Pancreas (tissue), 10 donors: ENCODE results near the gene KRT15. TPM values are rescaled to one million over a fixed set of nuclear protein-coding genes. Genes with fewer than 3 reads are reported as not detected.

Experiments
- ATAC-seq, 4 donors: fragments of 200-7000 bp; cut with Tn5 transposase; one replicate each; pipeline versions ENCODE4 v1.8.0 to v1.9.1; 2020; ENCODE audit warnings: mild to moderate bottlenecking in 4 of 4, moderate library complexity in 4 of 4
- DNase-seq, 6 donors: peaks; one replicate each; pipeline ENCODE4 v3.0.0-alpha.2; 2020
- FAIRE-seq: peaks from 2 replicates; lab custom pipeline; 2012; peaks lifted over from hg19 to GRCh38; lab: Jason Lieb, UNC
- H3K27ac ChIP-seq, 4 donors: fragments of 200-600 bp; sonication (generic); 1 replicate in 3 of 4; 2 replicates in 1 of 4; pipeline versions ENCODE4 v1.5.0 to v1.8.0; 2020
- H3K27me3 ChIP-seq, 4 donors: fragments of 200-600 bp; one replicate each; pipeline ENCODE4 v1.8.0; 2021
- H3K36me3 ChIP-seq, 3 donors: fragments of 200-600 bp; sonication (generic) in 1 of 3; one replicate each; pipeline versions ENCODE4 v1.5.0 to v1.8.0; 2020 to 2021
- H3K4me1 ChIP-seq, 3 donors: fragments of 200-600 bp; one replicate each; pipeline ENCODE4 v1.8.0; 2021
- H3K4me3 ChIP-seq, 4 donors: fragments of 200-600 bp; sonication (generic) in 2 of 4; one replicate each; pipeline versions ENCODE4 v1.5.0 to v1.8.0; 2020 to 2021
- H3K9me3 ChIP-seq, 4 donors: fragments of 200-600 bp; one replicate each; pipeline ENCODE4 v1.8.0; 2021
- WGBS, 2 donors: extraction: QIAGEN DNeasy Blood & Tissue Kit; methylation state at CpG; one replicate each; pipeline ENCODE4 v1.1.7; 2013; 5-methylcytosine and 5-hydroxymethylcytosine counted together
- intact Hi-C, 3 donors: fragments of 100-400 bp; cut with DNase I; formaldehyde crosslinking; loops; one replicate each; pipeline versions ENCODE4 v1.11.1 to v1.14.2; 2022
- polyA plus RNA-seq, 2 donors: library from polyadenylated mRNA; stranded (reverse); fragments of 200-250 nt; gene quantifications; one replicate each; pipeline ENCODE4 v1.2.3, GENCODE V29; 2013
- total RNA-seq, 6 donors: library from RNA; stranded (reverse); fragmentation: NEBNext Ultra II Directional in 4 of 6; extraction: Animal tissue kit (Norgen Biotek cat#: 25700) in 4 of 6; gene quantifications; one replicate each; pipeline versions ENCODE4 v1.2.1 to v1.2.4, GENCODE V29; 2021 to 2023
- TF ChIP-seq, protein P1 (sequence below), 4 donors: fragments of 200-600 bp; sonication (generic) in 3 of 4; IDR thresholded peaks; one replicate each; pipeline versions ENCODE4 v1.5.0 to v1.8.0; 2021; ENCODE audit warnings: antibody characterized with exemption in 4 of 4
- donor health status: healthy with polysubstance abuse.
- donor health status: DM: no; HTN: no; CAD: no; lungs with moderate emphysema.
- donor health status: DM: no; HTN: no; CAD: no.
- donor health status: control.
- donor health status: control.
- donor health status: Bipolar disorder and iron deficiency.
- donor health status: DM: yes; HTN: yes; CAD: no.
- donor health status: DM: no; HTN: no; CAD: no.
- donor health status: DM: no; HTN: no; CAD: no.
- donor health status: DM: yes; HTN: yes; CAD: no.

KRT15 gene
- total and polyA plus RNA-seq, 8 donors: 0.20 to 1.4 (median 0.78) TPM

DNA sequence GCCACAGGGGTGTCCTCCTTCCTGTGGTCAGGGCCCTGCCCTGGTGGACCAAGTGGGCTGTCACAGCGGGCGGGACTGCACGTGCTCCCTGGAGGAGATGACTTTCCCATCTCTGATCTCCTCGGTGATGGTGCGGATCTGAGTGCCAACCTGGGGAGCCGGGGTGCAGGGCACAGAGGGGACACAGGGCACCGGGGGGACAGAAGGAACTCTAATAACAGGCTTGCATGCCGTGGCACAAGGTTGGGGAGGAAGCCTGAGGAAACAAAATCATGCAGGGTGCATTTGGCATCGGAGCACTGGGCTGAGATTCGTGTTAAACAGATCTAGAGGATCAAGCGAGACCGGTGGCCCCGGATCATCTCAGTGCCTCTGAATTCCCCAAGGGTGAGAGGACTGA is 32.4 kb downstream of the KRT15 start:
- Histone ChIP-seq H3K4me3 (no peak overlapping the region), H3K9me3 (no peaks in the 10 kb centered on the region), H3K27ac (no peak overlapping the region), H3K36me3 (no peaks in the 10 kb centered on the region), H3K27me3 (no peaks in the 10 kb centered on the region), H3K4me1 (no peaks in the 10 kb centered on the region)
- TF ChIP-seq, protein P1, sequence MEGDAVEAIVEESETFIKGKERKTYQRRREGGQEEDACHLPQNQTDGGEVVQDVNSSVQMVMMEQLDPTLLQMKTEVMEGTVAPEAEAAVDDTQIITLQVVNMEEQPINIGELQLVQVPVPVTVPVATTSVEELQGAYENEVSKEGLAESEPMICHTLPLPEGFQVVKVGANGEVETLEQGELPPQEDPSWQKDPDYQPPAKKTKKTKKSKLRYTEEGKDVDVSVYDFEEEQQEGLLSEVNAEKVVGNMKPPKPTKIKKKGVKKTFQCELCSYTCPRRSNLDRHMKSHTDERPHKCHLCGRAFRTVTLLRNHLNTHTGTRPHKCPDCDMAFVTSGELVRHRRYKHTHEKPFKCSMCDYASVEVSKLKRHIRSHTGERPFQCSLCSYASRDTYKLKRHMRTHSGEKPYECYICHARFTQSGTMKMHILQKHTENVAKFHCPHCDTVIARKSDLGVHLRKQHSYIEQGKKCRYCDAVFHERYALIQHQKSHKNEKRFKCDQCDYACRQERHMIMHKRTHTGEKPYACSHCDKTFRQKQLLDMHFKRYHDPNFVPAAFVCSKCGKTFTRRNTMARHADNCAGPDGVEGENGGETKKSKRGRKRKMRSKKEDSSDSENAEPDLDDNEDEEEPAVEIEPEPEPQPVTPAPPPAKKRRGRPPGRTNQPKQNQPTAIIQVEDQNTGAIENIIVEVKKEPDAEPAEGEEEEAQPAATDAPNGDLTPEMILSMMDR (IDR thresholded peaks at IDR 0.05): no peak
- intact Hi-C loops: no loop called here
- no peak for ATAC-seq
- DNase-seq: no peak
- 73 to 82% methylated on average over 13 of the region's 13 CpGs for WGBS, 2 donors
- FAIRE-seq: no peak

GRCh38 chr17:41484920-41485904 is 33.5 kb downstream of the KRT15 start:
- Histone ChIP-seq H3K36me3 (no peaks in the 10 kb centered on the region), H3K27me3 (no peaks in the 10 kb centered on the region), H3K27ac (no peak overlapping the region), H3K9me3 (no peaks in the 10 kb centered on the region), H3K4me1 (no peaks in the 10 kb centered on the region), H3K4me3 (no peak overlapping the region)
- FAIRE-seq: no peak
- DNase-seq: peak in 1 of 6 donors; percentile 26
- intact Hi-C loops: no loop called here
- TF ChIP-seq, protein P1 (IDR thresholded peaks at IDR 0.05): no peak
- 64 to 71% methylated on average over 8 of the region's 8 CpGs for WGBS, 2 donors
- ATAC-seq: no peak

DNA sequence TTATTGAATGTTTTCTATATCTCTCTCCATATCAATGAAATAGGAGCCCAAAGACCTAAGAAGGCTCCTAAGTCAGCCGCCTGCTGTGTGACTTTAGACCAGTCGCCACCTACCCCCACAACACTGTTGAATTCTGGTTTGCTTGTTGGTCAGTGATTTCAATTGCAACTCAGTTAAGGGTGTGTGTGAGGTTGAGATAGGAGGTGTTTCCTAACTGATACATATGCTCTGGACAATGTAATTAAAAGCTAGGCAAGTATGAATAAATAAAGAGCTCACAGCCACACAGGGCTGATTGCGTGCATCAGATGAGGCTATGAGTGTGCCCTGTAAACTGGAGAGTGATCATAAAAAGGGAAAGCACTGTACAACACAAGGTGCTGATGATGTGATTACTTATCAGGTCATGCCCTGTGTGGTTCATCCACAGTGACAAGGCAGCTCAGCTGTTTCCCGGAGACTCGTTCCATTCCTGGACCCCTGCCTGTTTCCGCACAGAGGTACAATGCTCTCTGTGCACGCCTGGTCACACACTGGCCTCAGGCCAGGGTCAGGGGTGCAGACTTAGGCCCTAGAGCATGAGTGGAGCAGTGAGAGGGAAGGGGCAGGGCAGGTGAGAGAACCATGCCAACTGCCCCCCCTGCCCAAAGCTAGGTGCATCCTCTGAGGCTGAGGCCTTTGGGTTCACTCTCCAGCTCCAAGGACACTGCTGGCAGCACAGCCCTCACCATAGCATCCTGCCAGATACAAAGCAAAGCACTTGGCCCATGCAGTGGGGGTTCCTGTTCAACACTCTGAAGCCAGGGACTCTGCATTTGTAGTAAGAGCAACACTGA is 34.5 kb downstream of the KRT15 start:
- ATAC-seq: peak in 2 of 4 donors; percentile 18 to 25
- FAIRE-seq: no peak
- Histone ChIP-seq H3K36me3 (no peaks in the 10 kb centered on the region), H3K4me3 (no peak overlapping the region), H3K4me1 (no peaks in the 10 kb centered on the region), H3K27ac (no peak overlapping the region), H3K9me3 (no peaks in the 10 kb centered on the region), H3K27me3 (no peaks in the 10 kb centered on the region)
- TF ChIP-seq, protein P1 (IDR thresholded peaks at IDR 0.05): no peak
- WGBS, 2 donors: 66 to 68% methylated on average over 7 of the region's 7 CpGs
- no peak for DNase-seq
- intact Hi-C loops: no loop called here

- 51 to 53% methylated on average over 9 of the region's 9 CpGs for WGBS, 2 donors
- ATAC-seq (no peak), DNase-seq (no peak), FAIRE-seq (no peak)
- Histone ChIP-seq H3K36me3 (no peaks in the 10 kb centered on the region), H3K9me3 (no peaks in the 10 kb centered on the region), H3K4me3 (no peak overlapping the region), H3K4me1 (no peaks in the 10 kb centered on the region), H3K27ac (no peak overlapping the region), H3K27me3 (no peaks in the 10 kb centered on the region)
- TF ChIP-seq, protein P1 (IDR thresholded peaks at IDR 0.05): no peak
- intact Hi-C loops: no loop called here
These were observed 35.2 kb downstream of the KRT15 start for GRCh38 chr17:41483531-41483930.
